LNCaP clone FGC (cell line): ENCODE results near the gene MYO7A.

Experiments used
- DNase-seq: peaks from one replicate; pipeline ENCODE4 v3.0.0-alpha.2; 2011; ENCODE audit warnings: low read depth
- H3K4me3 ChIP-seq: 2 replicates; pipeline ENCODE4 v1.5.1; 2011; ENCODE audit warnings: mild to moderate bottlenecking, low read depth, low read length, control low read depth
- CTCF ChIP-seq: IDR thresholded peaks from 2 replicates; pipeline ENCODE4 v1.5.1; 2012; ENCODE audit warnings: mild to moderate bottlenecking; ENCODE audit not compliant: control insufficient read depth, insufficient read depth; ENCODE audit errors: extremely low read depth

MYO7A gene

GRCh38 chr11:77147036-77147315 is 18.9 kb downstream of the MYO7A start:
- H3K4me3 ChIP-seq: no peak overlapping the region
- no peak for DNase-seq
- no peak for TF ChIP-seq CTCF

- DNase-seq: no peak
- TF ChIP-seq CTCF: no peak
- no peak overlapping the region for H3K4me3 ChIP-seq
Measured at GRCh38 chr11:77147668-77148321, 19.7 kb downstream of the MYO7A start.

- no peak for DNase-seq
- TF ChIP-seq CTCF: no peak
Measured at GRCh38 chr11:77148963-77149715, 21.1 kb downstream of the MYO7A start.

GRCh38 chr11:77149716-77150392 is 21.8 kb downstream of the MYO7A start:
- no peak for TF ChIP-seq CTCF
- H3K4me3 ChIP-seq: no peak overlapping the region
- DNase-seq: no peak

More at GRCh38 chr11:77148963-77149715, 21.1 kb downstream of the MYO7A start:
- no peak overlapping the region for H3K4me3 ChIP-seq

- TF ChIP-seq CTCF: no peak
- no peak for DNase-seq
Measured at GRCh38 chr11:77150836-77151235, 22.8 kb downstream of the MYO7A start.

GRCh38 chr11:77151804-77152509 is 23.9 kb downstream of the MYO7A start:
- no peak for TF ChIP-seq CTCF
- H3K4me3 ChIP-seq: no peak overlapping the region
- no peak for DNase-seq

More at GRCh38 chr11:77150836-77151235, 22.8 kb downstream of the MYO7A start:
- H3K4me3 ChIP-seq: no peak overlapping the region
